ENCODE data around the gene EIF4E3. TPM values are rescaled to one million over a fixed set of nuclear protein-coding genes. Genes with fewer than 3 reads are reported as not detected.

Gene EIF4E3
- total and polyA plus RNA-seq, 2 of the 13 experiments (the other 11 are each of a cell fraction or from before 2014, with no cell fraction given) = 0.07 to 0.15 TPM

- TF ChIP-seq, protein P1, sequence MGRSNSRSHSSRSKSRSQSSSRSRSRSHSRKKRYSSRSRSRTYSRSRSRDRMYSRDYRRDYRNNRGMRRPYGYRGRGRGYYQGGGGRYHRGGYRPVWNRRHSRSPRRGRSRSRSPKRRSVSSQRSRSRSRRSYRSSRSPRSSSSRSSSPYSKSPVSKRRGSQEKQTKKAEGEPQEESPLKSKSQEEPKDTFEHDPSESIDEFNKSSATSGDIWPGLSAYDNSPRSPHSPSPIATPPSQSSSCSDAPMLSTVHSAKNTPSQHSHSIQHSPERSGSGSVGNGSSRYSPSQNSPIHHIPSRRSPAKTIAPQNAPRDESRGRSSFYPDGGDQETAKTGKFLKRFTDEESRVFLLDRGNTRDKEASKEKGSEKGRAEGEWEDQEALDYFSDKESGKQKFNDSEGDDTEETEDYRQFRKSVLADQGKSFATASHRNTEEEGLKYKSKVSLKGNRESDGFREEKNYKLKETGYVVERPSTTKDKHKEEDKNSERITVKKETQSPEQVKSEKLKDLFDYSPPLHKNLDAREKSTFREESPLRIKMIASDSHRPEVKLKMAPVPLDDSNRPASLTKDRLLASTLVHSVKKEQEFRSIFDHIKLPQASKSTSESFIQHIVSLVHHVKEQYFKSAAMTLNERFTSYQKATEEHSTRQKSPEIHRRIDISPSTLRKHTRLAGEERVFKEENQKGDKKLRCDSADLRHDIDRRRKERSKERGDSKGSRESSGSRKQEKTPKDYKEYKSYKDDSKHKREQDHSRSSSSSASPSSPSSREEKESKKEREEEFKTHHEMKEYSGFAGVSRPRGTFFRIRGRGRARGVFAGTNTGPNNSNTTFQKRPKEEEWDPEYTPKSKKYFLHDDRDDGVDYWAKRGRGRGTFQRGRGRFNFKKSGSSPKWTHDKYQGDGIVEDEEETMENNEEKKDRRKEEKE (IDR thresholded peaks at IDR 0.05) = no peak
- TF ChIP-seq, protein P2, sequence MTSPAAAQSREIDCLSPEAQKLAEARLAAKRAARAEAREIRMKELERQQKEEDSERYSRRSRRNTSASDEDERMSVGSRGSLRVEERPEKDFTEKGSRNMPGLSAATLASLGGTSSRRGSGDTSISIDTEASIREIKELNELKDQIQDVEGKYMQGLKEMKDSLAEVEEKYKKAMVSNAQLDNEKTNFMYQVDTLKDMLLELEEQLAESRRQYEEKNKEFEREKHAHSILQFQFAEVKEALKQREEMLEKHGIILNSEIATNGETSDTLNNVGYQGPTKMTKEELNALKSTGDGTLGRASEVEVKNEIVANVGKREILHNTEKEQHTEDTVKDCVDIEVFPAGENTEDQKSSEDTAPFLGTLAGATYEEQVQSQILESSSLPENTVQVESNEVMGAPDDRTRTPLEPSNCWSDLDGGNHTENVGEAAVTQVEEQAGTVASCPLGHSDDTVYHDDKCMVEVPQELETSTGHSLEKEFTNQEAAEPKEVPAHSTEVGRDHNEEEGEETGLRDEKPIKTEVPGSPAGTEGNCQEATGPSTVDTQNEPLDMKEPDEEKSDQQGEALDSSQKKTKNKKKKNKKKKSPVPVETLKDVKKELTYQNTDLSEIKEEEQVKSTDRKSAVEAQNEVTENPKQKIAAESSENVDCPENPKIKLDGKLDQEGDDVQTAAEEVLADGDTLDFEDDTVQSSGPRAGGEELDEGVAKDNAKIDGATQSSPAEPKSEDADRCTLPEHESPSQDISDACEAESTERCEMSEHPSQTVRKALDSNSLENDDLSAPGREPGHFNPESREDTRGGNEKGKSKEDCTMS (CRISPR knock-in tag; conservative IDR thresholded peaks at IDR 0.05) = no peak
- TF ChIP-seq ZNF232 (CRISPR knock-in tag; IDR thresholded peaks at IDR 0.05; ENCODE audit: borderline replicate concordance) = no peak
- no peak for TF ChIP-seq ZBTB1 (CRISPR knock-in tag; IDR thresholded peaks at IDR 0.05; ENCODE audit: borderline replicate concordance)
- TF ChIP-seq ZNF652 (CRISPR knock-in tag; IDR thresholded peaks at IDR 0.05; ENCODE audit: borderline replicate concordance, low read depth) = no peak
- no peak for TF ChIP-seq ZNF775 (CRISPR knock-in tag; IDR thresholded peaks at IDR 0.05; ENCODE audit: borderline replicate concordance)
- no peak for TF ChIP-seq NCOA1 (CRISPR knock-in tag; IDR thresholded peaks at IDR 0.05)
- TF ChIP-seq, protein P3, sequence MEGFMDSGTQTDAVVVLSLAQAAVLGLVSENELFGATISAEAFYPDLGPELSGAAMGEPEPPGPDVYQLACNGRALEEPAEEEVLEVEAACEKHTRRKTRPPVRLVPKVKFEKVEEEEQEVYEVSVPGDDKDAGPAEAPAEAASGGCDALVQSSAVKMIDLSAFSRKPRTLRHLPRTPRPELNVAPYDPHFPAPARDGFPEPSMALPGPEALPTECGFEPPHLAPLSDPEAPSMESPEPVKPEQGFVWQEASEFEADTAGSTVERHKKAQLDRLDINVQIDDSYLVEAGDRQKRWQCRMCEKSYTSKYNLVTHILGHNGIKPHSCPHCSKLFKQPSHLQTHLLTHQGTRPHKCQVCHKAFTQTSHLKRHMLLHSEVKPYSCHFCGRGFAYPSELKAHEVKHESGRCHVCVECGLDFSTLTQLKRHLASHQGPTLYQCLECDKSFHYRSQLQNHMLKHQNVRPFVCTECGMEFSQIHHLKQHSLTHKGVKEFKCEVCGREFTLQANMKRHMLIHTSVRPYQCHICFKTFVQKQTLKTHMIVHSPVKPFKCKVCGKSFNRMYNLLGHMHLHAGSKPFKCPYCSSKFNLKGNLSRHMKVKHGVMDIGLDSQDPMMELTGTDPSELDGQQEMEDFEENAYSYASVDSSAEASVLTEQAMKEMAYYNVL (CRISPR knock-in tag; IDR thresholded peaks at IDR 0.05; ENCODE audit: borderline replicate concordance) = no peak
- TF ChIP-seq KLF13 (CRISPR knock-in tag; IDR thresholded peaks at IDR 0.05) = no peak
- no peak for TF ChIP-seq KLF9 (CRISPR knock-in tag; IDR thresholded peaks at IDR 0.05; ENCODE audit: low read depth)
- TF ChIP-seq ZNF260 (CRISPR knock-in tag; IDR thresholded peaks at IDR 0.05; ENCODE audit: borderline replicate concordance, low read depth) = no peak
Measured at GRCh38 chr3:71647751-71648150, 77.5 kb downstream of the EIF4E3 start (continued).

Data from HepG2 (cell line).